NCI-H82 (cell line): ENCODE measurements around the gene KRTAP12-2.

Experiments used
- DNase-seq: peaks from one replicate; lab custom pipeline; 2025; lab: John Stamatoyannopoulos, UW

KRTAP12-2 gene

GRCh38 chr21:44666401-44667320, at the start of gene KRTAP12-2:
Gene KRTAP12-2 (minus strand): TSS chr21:44666927. CDS start chr21:44666886, 41 bp downstream.
- DNase-seq, result no peak

- no peak for DNase-seq
Observed at GRCh38 chr21:44714905-44715304, 48.2 kb upstream of the KRTAP12-2 start.

- DNase-seq, result no peak
Observed at GRCh38 chr21:44713846-44714245, 47.1 kb upstream of the KRTAP12-2 start.

- no peak for DNase-seq
Observed at GRCh38 chr21:44713130-44713529, 46.4 kb upstream of the KRTAP12-2 start.

- no peak for DNase-seq
Observed at GRCh38 chr21:44712203-44713028, 45.7 kb upstream of the KRTAP12-2 start.

GRCh38 chr21:44711327-44712202, 44.8 kb upstream of the KRTAP12-2 start, which contains the start of gene TSPEAR:
Gene TSPEAR (minus strand): TSS chr21:44711572. CDS start chr21:44711514, 58 bp downstream.
- no peak for DNase-seq

- no peak for DNase-seq
Observed at GRCh38 chr21:44710756-44711326, 44.1 kb upstream of the KRTAP12-2 start.

- no peak for DNase-seq
Observed at GRCh38 chr21:44710294-44710665, 43.6 kb upstream of the KRTAP12-2 start.

GRCh38 chr21:44709426-44710293, 42.9 kb upstream of the KRTAP12-2 start:
- no peak for DNase-seq

GRCh38 chr21:44708866-44709425, 42.2 kb upstream of the KRTAP12-2 start:
- DNase-seq, result no peak

- no peak for DNase-seq
Observed at GRCh38 chr21:44708213-44708865, 41.6 kb upstream of the KRTAP12-2 start.

- no peak for DNase-seq
Observed at GRCh38 chr21:44706706-44707581, 40.2 kb upstream of the KRTAP12-2 start.

- DNase-seq, result no peak
Observed at GRCh38 chr21:44706026-44706705, 39.4 kb upstream of the KRTAP12-2 start.

GRCh38 chr21:44704636-44705001, 37.9 kb upstream of the KRTAP12-2 start:
- no peak for DNase-seq

GRCh38 chr21:44703731-44704635, 37.3 kb upstream of the KRTAP12-2 start:
- no peak for DNase-seq

GRCh38 chr21:44702973-44703730, 36.4 kb upstream of the KRTAP12-2 start:
- no peak for DNase-seq
